Fibroblast of skin of right biceps (primary cell): ENCODE measurements around the gene KRT12.

Source experiments
- DNase-seq: peaks from one replicate; pipeline ENCODE4 v3.0.0-alpha.2; 2013

KRT12 gene

DNA sequence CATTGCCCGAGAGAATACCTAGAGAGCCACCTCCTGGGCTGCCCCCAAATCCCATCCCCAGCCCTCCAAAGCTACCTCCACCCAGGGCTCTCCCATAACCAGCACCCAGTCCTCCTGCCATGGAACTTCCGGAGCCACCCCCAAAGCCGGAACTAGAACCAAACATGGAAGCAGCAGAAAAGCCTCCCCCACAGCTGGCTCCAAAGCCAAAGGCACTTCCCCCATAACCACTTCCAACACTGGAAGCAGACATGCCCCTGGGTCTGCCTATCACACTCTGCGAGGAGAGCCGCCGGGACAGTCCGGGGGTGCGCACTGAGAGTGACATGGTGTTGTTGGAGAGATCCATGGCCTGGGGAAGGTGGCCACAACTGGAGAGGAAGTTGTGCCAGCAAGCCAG is at the start of gene KRT12:
Gene KRT12, minus strand, starts transcription at position 386 of the 400 bp plus-strand sequence. Its CDS starts 37 bp downstream, at position 349.
- DNase-seq = no peak

DNA sequence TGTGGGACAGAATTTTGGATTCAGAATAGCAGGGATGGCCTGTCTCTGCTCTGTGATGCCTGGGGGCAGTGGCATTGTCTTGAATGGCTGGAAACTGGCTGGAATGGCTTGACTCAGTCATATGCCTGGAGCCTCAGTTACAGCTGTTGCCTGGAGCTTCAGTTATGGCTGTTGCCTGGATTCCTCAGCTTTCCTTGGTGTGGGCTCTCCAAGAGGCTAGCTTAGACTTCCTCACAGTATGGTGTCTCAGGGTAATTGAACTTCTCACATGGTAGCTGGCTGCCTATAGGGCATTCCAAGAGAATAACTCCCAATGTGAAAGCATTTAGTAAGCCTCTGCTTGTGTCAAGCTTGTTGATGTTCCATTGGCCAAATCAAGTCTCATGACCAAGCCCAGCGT is 49.3 kb upstream of the KRT12 start:
- DNase-seq = no peak

DNA sequence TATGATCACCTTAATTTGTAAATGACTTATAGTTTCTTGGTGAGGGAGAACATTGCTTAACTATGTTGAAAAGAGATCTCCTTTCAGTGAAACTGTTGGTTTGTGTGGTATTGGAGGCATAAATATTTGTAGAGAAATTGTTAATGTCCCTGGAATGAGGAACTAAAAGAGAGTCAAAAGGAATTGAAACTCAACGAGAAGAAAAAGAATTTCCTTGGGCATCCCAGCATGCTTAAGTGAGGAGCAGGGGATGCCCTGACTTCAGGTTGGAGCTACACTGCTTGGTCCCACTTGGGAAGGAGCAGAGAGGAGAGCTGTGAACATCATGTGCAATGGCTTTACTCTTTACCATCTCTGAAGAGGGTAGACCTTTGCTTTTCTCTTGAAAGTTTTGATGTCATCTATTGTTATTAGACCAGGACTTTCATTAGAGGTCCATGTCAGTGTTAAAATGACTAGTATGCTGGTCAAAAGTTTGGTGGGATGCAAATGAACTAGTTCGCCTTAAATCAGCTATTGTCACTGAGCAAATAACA is 48.8 kb upstream of the KRT12 start:
- DNase-seq = peak; percentile 72

DNA sequence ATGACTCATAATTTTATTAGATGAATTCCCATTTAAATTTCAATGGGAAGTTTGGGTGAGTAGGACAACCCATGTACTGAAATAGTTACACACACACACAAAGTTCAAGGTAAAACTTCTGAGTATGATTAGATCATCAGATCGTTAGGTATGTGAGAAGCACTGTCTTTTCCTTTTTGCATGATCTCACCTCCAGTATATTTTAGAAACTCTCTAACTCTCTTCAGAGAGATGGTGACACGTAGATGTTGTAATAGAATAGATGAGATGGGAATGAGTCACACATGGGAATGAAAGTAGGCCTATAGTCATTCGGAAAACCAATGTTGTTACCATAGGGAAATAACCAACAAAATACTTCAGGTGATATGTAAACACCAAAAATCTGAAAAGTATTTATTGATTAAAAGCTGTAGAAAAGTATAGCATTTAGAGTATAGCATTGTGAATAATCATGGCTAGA is 48.2 kb upstream of the KRT12 start:
- DNase-seq = peak; percentile 97

DNA sequence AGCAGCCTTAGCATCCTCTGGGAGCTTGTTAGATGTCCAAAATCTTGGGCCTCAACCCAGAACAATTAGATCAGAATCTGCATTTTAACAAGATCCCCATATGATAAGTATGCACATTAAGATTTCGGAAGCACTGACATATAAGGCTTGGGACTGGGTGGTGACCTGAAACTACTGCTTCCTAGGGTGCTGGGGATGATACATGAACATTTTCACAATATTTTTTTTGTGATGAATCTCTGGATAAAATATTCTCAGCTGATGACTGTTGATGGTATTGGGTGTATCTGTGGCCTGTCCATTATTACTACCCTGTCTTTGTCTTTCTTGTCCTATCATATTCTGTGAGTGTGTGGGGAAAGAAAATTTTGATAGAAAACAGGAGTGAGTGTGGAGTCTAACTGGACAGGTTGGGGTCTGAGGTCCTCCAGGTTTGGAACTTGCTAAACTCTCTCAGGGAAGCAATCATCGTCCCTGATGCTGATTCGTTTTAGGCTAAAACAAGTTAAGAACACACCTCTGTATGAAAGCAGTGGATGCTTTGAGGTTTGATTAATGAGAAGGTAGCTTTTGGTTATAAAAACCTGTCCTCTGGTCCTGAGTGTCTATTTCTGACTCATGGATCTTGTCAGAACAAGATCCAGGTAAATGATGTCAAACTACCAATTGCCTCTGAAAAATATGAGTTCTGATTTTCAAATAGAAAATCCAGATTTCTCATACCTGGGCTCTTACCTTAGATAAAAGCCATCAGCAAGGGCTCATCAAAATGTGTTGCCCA is 47.2 kb upstream of the KRT12 start:
- DNase-seq = peak; percentile 13

DNA sequence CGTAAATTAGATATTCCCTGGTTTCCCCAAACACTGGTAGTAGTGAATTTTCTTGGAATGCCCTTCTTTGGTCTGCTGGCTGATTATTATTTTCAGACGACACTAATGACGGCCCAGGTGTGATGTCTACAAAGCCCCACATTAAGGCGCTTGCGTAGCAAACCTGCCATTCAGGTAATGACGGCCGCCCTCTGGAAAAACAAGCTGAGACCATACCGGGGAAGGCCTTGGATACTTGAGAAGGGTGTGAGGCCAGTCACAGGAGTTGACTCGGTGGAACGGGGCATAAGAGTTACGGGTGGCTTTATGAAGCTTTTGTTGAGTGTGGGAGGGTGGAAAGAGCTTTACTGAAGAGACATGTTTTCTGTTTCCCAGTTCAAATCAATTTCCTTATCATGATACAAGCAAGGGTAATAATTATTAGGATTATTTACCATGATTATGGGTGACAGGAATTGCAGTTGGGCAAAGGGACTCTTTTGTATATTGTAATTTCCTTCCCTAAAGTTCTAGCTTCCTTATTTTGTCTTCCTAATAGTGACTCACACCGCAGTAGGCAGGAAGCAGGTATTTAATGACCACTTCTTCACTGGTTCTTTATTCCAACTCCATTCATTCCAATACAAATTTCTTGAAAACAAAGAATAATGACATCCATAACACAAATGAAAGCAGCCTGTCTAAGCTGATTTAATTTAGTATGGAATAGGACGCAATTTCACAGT is 45.6 kb upstream of the KRT12 start:
- no peak for DNase-seq

DNA sequence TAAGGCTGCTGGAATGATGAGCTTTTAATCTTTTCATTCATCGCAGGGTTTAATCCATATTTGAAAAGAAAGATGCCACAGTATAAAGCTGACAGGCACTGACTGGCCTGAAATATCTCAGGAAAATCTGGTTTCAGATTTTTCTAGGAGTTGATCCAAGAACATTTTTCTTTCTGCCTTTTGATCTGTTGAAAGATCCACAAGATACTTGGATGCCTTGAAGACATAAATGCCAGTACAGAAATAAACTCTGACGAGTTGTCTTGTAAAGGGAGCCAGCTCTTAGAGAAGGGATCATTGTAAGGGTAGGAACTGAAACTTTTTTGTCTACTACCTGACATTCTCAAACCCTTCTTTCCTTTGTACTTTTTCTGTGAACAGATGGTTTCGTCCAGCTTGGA is 43.4 kb upstream of the KRT12 start:
- DNase-seq = peak; percentile 93

DNA sequence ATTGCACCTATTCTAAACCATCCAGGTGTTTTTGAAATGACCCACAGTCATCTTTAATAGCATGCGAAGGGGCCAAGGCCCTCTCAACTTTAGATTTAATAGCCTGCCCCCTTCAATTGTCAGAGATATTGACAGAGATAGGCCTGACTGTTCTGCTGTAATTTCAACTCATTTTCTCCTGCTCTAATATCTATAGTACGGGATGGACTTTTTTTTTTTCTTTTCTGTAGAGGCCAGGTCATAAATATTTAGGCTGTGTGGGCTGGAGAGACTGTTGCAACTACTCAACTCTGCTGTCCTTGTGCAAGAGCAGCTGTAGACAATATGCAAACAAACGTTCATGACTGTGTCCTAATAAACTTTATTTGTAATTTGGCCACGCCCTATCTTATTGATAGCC is 42.7 kb upstream of the KRT12 start:
- DNase-seq = peak; percentile 54

DNA sequence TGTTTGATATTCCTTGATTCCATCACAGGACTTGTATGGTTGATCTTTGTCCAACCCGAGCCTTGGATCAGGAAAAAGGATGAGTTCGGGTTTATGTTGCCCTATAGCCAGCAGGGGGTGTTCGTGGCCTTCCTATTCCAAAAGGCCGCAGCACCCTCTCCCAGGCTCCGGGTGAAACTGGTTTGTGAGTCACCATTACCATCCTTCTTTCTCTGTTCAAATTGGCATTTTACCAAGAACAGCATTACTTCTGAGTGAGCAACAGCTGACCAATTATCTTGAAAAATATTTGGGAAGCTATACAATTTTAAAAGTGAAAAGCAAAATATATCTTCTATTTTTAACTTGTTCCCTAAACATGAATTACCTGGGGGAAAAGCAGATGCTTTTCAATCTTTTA is 42.3 kb upstream of the KRT12 start:
- DNase-seq = peak; percentile 98

DNA sequence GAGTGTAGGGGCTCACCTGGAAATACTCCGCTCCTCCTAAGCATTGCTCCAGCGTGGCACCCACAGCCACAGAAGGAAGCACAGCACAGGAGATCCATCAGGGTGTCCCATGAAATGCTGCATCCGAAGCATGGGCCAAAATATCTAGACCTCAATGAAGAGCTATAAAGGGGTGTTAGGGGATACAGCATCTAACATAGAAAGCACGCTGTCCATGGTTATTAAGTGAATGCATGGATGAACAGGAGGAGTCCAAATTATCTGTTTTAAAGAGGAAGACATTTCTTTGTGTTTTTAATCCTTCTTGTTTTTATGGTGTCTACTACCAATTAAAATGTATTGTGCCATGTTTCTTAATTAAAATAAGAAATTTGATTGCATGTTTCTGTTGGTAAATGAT is 39.6 kb upstream of the KRT12 start:
- DNase-seq = no peak

DNA sequence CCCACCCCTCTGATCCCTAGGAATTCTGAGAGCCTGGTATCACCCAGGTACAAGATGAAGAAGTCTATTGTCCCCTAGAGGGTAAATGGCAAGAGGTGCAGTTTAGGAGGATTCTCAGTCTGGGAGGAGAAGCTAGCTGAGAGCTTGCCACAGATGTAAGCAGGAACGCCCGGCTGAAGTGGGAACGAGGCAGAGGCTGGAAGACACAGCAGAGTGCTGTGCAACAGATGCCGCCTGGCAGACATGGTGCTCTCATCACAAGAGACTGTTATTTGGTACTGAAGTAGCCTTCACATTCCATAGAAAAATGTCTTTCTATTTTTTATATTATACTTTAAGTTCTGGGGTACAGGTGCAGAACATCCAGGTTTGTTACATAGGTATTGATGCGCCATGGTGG is 38.3 kb upstream of the KRT12 start:
- DNase-seq = no peak

DNA sequence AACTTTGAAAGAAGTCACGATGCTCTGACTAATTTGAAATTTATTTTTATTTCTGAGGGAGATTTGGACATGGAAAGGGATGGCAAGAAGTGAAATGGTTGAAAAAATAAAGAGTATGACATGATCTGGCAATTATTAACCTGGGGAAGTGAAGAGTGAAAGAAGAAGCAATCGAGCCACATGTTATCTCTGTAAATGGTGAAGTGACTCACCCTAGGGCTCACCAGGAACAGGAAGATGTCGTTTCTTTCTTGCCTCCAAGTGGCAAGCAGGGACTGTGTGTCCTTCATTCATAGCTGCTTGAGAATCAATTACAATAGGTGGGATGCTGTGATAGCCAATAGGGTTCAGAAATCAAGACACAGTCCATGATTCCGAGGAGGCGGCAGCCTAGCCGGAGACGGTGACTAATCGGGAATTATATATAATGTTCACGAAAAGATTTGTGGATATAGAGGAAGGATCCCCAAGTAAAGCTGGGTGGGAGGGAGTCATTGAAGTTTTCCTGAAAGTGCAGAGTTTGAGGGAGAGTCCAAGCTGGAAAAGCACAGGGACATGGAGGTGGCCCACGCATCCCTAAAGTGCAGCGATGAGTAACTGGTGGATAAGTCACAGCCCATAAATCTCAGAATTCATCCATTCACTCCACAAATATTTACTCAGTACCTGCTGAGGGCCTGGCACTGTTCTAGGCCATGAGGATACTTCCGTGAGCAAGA is 36.3 kb upstream of the KRT12 start:
- peak; percentile 75 for DNase-seq

DNA sequence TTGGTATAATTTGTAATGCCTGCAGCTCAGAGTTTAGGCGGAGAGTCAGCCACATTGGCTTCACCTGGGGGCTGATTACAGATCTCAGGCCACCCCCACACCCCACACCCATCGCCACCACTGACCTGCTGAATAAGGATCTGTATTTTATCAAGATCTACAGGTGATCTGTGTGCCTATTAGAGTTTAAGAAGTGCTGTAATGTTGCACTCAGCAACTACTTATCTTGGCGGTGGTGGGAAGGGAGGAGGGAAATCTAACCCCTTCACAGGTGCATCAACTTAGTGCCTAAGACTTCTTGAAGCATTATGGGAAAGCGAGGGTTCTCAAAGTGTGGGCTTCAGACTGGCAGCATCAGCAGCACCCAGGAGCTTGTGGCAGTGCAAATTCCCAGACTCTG is 35.5 kb upstream of the KRT12 start:
- DNase-seq = no peak

DNA sequence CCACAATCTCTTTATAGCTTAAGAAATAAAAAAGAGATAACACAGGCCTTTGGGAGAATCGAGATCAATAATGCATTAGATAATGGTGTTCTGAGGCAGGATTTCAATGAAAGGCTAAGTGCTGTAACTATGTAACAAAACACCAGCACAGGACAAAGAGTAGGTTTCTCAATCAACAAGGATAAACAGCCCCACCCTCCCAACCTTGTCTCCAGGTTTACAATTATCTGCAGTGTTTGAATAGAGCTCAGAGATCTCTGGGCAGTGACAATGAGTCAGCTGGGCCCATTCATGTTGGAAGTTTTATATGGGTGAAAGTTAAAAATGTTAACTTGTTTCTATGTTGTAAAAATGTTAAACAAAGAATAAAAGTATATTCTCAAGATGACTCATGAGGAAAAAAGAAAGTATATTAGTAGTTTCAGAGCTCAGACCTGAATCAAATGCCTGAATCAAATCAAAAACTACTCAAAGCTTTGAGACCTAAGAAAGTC is 35.0 kb upstream of the KRT12 start:
- DNase-seq = peak; percentile 32

DNA sequence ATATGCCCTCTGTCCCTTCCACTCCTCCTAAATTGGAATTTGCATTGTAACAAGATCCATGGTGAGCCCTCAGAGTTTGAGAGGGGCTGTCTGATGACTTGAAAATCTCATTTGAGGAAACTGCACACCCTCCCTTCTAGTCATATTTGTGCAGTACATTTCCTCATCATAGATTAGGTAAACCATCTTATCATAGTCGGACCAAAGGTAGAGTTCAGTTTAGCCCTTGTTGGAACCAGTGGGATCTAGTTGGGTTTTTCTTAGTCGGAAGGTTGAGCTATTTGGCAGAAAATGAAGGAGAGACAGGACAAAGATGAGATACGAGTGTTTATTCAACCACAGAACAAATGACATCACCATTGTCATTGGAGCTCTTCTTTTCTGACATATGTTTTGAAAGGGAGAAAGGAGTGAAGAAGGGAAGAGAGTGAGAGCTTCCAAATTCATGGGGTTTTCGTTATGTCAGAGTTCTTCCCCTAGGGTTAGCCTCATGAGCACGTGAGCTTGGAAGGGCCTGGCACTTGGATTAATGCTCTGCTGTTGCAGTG is 33.9 kb upstream of the KRT12 start:
- DNase-seq = no peak

DNA sequence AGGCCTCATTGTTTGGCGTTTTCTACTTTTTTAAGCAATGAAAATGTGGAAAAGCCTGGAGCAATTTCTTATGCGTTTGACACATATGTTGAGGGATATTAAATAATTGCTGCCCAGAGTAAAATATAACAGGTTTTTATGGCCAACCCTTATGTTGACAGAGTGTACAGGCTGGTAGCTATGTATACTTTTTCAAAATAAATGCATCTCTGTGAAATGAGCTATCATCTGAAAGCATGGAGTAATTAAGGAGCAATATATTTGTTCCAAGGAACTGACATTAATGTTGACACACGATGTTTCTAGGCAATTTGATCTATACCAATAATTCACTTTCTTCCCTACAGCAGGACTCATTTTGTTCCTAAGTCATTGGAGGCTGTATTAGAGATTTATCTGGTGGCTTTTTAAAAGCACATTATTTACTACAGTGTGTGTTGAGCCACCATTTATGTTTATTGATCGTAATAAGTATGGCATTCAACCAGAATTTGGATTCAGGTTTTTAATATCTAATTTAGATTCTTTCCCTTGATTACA is 30.0 kb upstream of the KRT12 start:
- no peak for DNase-seq

DNA sequence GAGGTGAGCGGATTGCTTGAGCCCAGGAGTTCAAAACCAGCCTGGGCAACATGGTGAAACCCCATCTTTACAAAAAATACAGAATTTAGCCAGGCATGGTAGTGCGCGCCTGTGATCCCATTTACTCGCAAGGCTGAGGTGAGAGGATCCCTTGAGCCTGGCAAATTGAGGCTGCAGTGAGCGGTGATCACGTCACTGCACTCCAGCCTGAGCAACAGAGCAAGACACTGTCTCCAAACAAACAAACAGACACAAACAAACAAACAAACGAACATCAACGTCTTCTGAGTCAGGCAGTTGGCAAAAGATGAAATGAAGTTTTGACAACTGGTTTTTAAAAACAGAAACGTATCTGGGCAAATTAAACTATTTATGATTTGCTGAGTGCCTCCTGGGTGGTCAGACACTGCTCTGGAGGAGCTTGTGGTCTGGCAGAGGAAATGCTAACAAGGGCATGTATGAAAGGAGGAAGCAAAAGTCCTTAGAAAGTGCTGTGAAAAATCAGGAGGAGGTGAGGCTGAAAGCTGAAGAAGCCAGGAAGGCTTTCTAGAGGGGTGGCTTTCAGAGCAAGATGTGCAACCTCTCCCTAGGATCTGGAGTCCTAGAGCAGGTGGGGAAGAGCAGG is 28.2 kb upstream of the KRT12 start:
- DNase-seq = no peak

DNA sequence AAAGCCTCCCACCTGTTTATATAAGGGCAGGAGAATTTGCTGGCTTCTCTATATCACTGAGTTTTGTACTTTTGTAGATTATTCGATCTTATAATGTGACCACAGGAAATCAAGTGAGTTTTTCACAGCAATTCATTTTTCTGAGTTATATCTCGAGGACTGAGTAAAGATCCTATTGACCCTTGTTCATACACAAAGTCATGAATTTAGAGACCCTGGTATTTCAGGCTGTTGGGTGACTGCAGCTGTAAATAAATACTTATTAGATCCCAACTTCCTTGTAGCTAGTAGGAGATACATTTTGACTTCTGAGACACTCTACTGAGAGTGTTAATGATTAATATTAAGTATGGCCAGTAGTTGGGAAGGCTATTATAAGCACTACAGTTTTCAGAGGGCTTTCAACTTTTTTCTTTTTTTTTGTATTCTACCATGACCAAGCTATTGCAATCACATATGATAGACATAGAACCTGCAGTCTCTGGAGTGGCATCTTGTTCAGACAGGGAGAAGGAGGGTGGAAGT is 21.2 kb upstream of the KRT12 start:
- no peak for DNase-seq

DNA sequence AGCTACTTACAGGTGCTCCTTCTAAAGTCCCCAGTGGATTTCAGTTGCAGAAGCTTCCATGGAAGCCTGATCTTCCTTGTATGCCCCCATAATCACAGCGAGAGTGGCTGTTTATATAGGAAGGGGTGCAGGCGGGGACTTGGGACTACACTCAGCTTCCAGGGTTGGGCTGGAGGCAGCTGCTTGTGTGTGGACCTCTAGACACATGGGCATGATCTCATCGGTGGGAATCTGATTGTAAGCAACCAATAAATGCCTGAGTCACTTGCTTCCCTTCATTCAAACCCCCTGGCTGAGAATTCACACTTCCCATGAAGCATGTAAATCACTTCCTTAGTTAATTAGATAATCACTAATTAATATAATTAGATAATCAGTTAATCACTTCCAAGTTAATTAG is 19.1 kb upstream of the KRT12 start:
- DNase-seq = peak; percentile 37

DNA sequence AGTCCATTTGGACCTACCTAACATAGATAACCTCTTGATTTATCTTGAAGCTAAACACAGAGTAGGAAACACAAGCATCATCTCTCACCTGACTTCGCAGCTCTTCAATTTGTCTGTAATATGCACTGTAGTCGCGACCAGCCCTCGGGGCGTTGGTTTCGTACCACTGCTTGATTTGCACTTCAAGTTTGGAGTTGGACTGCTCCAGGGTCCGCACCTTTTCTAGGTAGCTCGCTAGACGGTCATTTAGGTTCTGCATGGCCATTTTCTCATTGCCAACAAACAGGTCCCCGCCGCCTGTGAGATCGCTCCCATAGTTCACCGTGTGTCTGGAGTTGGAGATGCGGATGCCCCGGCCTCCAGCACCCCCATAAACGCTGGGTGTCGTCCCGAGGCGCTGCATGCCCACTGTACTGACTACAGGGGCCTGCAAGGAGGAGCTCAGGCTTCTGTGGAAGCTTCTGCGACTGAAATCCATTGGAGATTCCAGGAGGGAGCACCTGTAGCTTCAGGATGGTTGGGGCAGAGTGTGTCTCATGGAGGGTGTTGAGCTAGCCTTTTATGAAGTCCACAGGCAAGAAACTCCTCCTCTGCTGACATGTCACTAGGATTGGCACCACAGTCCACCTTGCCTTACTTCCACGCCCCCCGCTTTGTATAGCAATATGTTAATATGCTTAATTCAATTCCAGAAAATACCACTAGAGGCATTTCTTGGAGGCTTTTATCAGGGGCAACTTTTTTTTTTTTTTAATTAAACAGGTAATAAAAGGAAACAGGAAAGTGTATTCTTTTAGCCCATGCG is 17.9 kb upstream of the KRT12 start, which contains the start of gene KRT20:
Gene KRT20, minus strand, starts transcription at position 535 of the 805 bp plus-strand sequence. Its CDS starts 57 bp downstream, at position 478.
- no peak for DNase-seq
